ENCODE measurements around the gene KIF27.
"Not testable (repeated sequence)": the region's sequence is repeated elsewhere in the genome, so short reads cannot be mapped to it uniquely, and the experiment has no call there.

Gene KIF27

GRCh38 chr9:83930881-83931280 is 9.6 kb upstream of the KIF27 start:
- DNase-seq = no peak

- DNase-seq = no peak
These were observed 6.4 kb upstream of the KIF27 start for GRCh38 chr9:83927591-83927990.

DNA sequence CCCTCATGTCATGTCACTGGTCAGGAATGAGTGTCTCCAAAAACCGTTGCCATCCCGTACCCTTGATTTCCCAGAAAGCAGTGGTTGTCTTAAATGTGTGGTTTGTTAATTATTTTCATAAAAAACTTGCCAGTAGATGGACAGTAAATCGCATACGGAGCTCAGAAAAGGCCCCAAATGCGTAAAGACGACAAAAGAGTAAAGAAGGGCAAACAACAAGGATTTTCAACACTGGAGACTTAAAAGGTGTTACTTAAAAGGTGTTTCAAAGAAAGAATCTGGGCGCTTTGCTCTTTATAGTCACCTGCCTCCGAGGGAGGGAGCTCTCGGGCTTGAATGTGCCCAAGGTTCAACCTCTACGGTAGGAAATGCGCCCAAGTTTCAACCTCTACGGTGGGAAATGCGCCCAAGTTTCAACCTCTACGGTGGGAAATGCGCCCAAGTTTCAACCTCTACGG is 734 bp downstream of the KIF27 start:
- DNase-seq = peak in 1 of 2 experiments; percentile 67

DNA sequence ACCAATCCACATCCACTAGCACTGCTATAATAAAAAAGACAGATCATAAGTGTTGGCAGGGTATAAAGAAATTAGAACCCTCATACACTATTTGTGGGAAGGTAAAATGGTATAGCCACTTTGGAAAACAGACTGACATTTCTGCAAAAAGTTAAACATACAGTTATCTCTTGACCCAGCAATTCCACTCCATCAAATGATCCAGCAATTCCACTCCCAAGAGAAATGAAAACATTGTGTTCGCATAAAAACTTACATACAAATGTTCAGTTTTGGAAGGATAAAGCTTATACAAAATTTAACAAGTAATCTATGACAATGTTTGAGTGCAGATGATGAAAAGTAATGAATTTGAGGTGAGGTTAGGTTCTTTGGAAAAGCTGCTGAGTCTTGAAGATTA is 2.1 kb downstream of the KIF27 start:
- no peak for DNase-seq

GRCh38 chr9:83912194-83912593 is 9.0 kb downstream of the KIF27 start:
- DNase-seq = not testable (repeated sequence)

DNA sequence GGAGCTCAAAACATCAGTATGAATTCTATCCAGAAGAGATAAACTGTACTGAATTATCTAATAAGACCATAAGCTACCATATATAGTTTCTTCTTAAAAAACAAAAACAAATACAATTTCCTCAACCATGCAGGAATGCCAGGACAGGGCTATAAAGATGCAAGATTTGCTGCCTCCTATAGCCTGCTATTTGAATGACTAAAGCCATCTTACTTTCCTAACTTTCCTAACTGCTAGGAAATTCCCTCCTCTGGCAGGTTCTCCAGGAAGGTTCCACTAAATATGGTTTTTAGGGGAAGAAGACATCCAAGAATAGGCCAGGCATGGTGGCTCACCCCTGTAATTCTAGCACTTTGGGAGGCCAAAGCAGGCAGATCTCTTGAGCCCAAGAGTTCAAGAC is 15.1 kb downstream of the KIF27 start:
- DNase-seq = no peak

GRCh38 chr9:83900615-83901014 is 20.6 kb downstream of the KIF27 start:
- DNase-seq = not testable (repeated sequence)

GRCh38 chr9:83894301-83894700 is 26.9 kb downstream of the KIF27 start:
- not testable (repeated sequence) for DNase-seq

DNA sequence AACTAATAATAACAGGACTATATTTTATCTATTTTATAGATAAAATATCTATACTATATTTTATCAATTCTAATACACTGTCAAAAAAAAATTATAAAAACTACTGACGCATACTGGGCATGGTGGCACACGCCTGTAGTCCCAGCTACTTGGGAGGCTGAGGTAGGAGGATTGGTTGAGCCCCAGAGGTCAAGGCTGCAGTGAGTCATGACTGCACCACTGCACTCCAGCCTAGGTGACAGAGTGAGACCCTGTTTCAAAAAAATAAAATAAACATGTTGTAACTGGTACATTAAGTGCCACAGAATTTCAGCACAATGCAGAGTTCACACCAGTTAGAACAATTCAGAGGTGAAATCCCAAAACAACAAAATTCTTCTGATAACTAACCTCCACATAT is 34.7 kb downstream of the KIF27 start:
- not testable (repeated sequence) for DNase-seq

DNA sequence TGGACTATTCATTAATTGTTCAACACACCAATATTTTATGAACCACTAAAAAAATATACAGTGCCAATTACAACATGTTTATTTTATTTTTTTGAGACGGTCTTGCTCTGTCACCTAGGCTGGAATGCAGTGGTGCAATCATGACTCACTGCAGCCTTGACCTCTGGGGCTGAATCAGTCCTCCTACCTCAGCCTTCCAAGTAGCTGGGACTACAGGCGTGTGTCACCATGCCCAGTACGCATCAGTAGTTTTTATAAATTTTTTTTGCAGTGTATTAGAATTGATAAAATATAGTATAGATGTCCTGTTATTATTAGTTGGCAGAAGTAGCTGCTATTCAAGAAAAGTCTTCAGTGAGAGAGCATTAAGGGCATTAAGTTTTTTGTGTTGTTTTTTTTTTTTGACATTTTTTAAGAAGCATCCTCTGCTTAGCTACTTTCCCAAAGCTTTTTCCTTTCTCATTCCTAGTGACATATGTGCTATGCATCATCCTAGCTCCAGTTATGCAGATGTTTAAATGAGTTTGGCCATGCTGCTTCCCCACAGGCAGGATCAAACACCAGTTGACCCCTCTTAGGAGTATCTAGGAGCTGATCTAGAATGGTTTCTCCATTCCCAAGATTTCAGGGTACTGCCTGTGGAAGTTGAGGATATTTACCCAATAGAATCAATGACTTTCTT is 35.5 kb downstream of the KIF27 start:
- DNase-seq = not testable (repeated sequence)

- DNase-seq = not testable (repeated sequence)
These were observed 39.4 kb downstream of the KIF27 start for GRCh38 chr9:83881687-83882408.

- DNase-seq = not testable (repeated sequence)
These were observed 45.7 kb downstream of the KIF27 start for GRCh38 chr9:83875559-83875958.

- not testable (repeated sequence) for DNase-seq
These were observed 71.3 kb downstream of the KIF27 start for GRCh38 chr9:83849895-83850294.

GRCh38 chr9:83837070-83837643 is 84.1 kb downstream of the KIF27 start:
- not testable (repeated sequence) for DNase-seq

GRCh38 chr9:83830426-83831071 is 90.7 kb downstream of the KIF27 start:
- DNase-seq = not testable (repeated sequence)

DNA sequence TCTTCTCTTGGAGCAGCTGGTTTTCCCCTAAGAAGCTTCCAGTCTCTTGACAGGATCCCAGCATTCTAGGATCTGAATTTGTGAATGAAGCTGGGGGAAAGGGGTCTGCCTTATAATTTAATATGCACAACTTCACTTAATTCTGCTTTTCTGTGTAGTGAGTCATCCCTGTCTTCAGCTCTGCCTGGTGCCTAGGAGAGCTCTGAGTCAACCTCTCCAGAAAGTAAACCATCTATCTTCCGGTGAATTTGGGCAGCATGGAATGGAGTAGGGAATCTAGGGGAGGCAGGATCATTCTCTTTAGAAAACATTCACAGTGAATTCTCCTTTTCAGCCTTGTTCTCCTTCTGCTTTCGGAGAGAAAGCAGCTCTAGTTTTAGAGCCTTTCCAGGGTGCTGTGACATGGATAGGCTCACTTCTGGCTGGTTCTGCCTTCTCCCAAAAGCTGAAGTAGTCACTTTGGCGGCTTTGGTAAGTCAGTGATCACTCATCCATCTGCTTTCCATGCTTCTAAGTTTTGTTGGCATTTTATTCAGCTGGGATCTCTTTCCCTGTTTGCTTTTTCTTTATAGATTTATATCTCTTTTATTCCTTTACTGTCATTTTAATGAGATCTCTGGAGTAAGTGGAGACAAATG is 96.1 kb downstream of the KIF27 start:
- not testable (repeated sequence) for DNase-seq

GRCh38 chr9:83817356-83818278 is 103.6 kb downstream of the KIF27 start, which contains the start of gene GKAP1:
TSS of gene GKAP1 (minus strand) at chr9:83817769. CDS start at chr9:83806517, 11,252 bp downstream.
- DNase-seq = peak; percentile 58 to 84

GRCh38 chr9:83817011-83817355 is 104.2 kb downstream of the KIF27 start:
- DNase-seq = not testable (repeated sequence)

DNA sequence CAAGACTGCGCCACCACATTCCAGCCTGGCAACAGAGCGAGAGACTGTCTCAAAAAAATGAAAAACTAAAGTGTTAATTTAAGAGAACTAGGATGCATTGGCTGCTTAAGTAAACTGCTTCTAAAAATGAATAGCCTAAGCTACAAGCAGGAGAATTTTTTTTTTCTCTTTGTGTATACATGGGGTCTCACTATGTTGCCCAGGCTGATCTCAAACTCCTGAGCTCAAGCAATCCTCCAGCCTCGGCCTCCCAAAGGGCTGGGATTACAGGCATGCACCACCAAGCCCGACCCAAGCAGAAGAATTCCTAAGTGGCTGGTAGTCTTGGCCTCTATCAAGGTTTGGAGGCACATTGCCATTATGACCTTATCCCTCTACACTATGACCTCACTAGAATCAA is 106.1 kb downstream of the KIF27 start:
- DNase-seq = not testable (repeated sequence)

DNA sequence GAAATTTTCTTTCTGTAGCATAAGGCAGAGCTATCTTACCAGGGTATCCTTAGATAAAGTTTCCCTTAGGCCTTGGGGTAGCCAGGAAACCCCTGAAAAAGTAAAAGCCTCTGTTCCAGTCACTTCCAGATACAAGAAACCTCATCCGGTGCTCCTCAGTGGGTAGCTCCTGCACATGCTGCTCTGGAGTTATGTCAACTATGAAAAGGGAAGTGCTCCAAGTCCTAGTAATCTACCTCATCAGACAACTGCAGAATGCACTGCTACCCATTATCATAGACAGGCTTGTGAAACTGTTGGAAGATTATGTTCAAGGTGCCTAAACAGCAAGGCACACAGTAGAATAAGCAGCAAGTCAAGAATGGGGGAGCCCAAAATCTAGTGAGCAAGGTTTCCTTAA is 112.0 kb downstream of the KIF27 start:
- not testable (repeated sequence) for DNase-seq

- not testable (repeated sequence) for DNase-seq
These were observed 116.8 kb downstream of the KIF27 start for GRCh38 chr9:83804454-83804853.

GRCh38 chr9:83803941-83804340 is 117.3 kb downstream of the KIF27 start:
- not testable (repeated sequence) for DNase-seq
